Sigmoid colon (tissue), 7 donors: ENCODE measurements around the gene CLIC3. TPM values are rescaled to one million over a fixed set of nuclear protein-coding genes. Genes with fewer than 3 reads are reported as not detected.

Experiments used
- DNase-seq: peaks from one replicate; pipeline ENCODE4 v3.0.0-alpha.2; 2019
- H3K27ac ChIP-seq, 4 donors: fragments of 200-600 bp; sonication (generic); one replicate each; pipeline ENCODE4 v1.5.1; 2016 to 2019; ENCODE audit warnings: mild to moderate bottlenecking in 1 of 4
- H3K27me3 ChIP-seq, 3 donors: fragments of 200-600 bp; sonication (generic); one replicate each; pipeline ENCODE4 v1.5.1; 2019; ENCODE audit warnings: mild to moderate bottlenecking in 1 of 3
- H3K36me3 ChIP-seq, 4 donors: fragments of 200-600 bp; sonication (generic); one replicate each; pipeline ENCODE4 v1.5.1; 2016 to 2019
- H3K4me1 ChIP-seq, 4 donors: fragments of 200-600 bp; sonication (generic); one replicate each; pipeline ENCODE4 v1.5.1; 2017 to 2019
- H3K4me3 ChIP-seq, 4 donors: fragments of 200-600 bp; sonication (generic); one replicate each; pipeline ENCODE4 v1.5.1; 2017 to 2019; ENCODE audit warnings: mild to moderate bottlenecking in 2 of 4, moderate library complexity in 1 of 4
- H3K9me3 ChIP-seq, 4 donors: fragments of 200-600 bp in 3 of 4; sonication (generic) in 3 of 4; one replicate each; pipeline versions ENCODE4 v1.5.1 to v1.6.1; 2013 to 2019
- EP300 ChIP-seq, 4 donors: sonication (generic); formaldehyde crosslinking; IDR thresholded peaks; one replicate each; pipeline ENCODE4 v1.6.1; 2017; ENCODE audit warnings: antibody characterized with exemption in 4 of 4
- POLR2A ChIP-seq, 2 donors: fragments of 450-650 bp; IDR thresholded peaks; one replicate each; pipeline ENCODE4 v1.6.1; 2016; ENCODE audit warnings: antibody characterized with exemption in 2 of 2, mild to moderate bottlenecking in 2 of 2, moderate library complexity in 2 of 2
- POLR2AphosphoS5 ChIP-seq, 4 donors: sonication (generic); formaldehyde crosslinking; IDR thresholded peaks; one replicate each; pipeline ENCODE4 v1.6.1; 2017; ENCODE audit warnings: antibody characterized with exemption in 4 of 4
- WGBS, 2 donors: extraction: QIAGEN DNeasy Blood & Tissue Kit; methylation state at CpG; one replicate each; pipeline ENCODE4 v1.1.7; 2013; 5-methylcytosine and 5-hydroxymethylcytosine counted together
- intact Hi-C: fragments of 100-400 bp; cut with DNase I; formaldehyde crosslinking; loops from one replicate; pipeline ENCODE4 v1.15.1; 2023
- polyA plus RNA-seq, 3 donors: library from polyadenylated mRNA; stranded (reverse); fragments of 200-250 nt; gene quantifications; one replicate each; pipeline ENCODE4 v1.2.3, GENCODE V29; 2013
- total RNA-seq, 4 donors: library from RNA; depleted of rRNA; stranded (reverse); fragments of >200 nt; gene quantifications; one replicate each; pipeline ENCODE4 v1.1.0, GENCODE V29; 2016
- TF ChIP-seq, protein P1 (sequence below), 4 experiments: fragments of 450-650 bp in 3 of 4; fragments of 200-600 bp in 1 of 4; IDR thresholded peaks; one replicate each; pipeline ENCODE4 v1.5.1; 2016 to 2019; ENCODE audit warnings: antibody characterized with exemption in 4 of 4, mild to moderate bottlenecking in 3 of 4, moderate library complexity in 2 of 4
- donor health status: healthy with polysubstance abuse.
- donor health status: Bipolar disorder and iron deficiency.
- donor health status: healthy.

Gene CLIC3
- total and polyA plus RNA-seq, 7 donors = 1.4 to 4.7 TPM; not detected in 5

- intact Hi-C loops = no loop called here
- no peak overlapping the region for H3K27ac ChIP-seq
- no peak for DNase-seq
- H3K4me1 ChIP-seq = peaks cover 0 to 5% (median 2%) of the 10 kb centered on the region in 4 donors
- no peaks in the 10 kb centered on the region for H3K9me3 ChIP-seq
- peaks cover 0 to 7% (median 0%) of the 10 kb centered on the region in 3 donors for H3K27me3 ChIP-seq
- 80 to 81% methylated on average over 23 of the region's 23 CpGs for WGBS, 2 donors
- TF ChIP-seq, protein P1, sequence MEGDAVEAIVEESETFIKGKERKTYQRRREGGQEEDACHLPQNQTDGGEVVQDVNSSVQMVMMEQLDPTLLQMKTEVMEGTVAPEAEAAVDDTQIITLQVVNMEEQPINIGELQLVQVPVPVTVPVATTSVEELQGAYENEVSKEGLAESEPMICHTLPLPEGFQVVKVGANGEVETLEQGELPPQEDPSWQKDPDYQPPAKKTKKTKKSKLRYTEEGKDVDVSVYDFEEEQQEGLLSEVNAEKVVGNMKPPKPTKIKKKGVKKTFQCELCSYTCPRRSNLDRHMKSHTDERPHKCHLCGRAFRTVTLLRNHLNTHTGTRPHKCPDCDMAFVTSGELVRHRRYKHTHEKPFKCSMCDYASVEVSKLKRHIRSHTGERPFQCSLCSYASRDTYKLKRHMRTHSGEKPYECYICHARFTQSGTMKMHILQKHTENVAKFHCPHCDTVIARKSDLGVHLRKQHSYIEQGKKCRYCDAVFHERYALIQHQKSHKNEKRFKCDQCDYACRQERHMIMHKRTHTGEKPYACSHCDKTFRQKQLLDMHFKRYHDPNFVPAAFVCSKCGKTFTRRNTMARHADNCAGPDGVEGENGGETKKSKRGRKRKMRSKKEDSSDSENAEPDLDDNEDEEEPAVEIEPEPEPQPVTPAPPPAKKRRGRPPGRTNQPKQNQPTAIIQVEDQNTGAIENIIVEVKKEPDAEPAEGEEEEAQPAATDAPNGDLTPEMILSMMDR (IDR thresholded peaks at IDR 0.05) = no peak
- TF ChIP-seq EP300 (IDR thresholded peaks at IDR 0.05) (no peak), POLR2AphosphoS5 (IDR thresholded peaks at IDR 0.05) (no peak), POLR2A (IDR thresholded peaks at IDR 0.05) (no peak)
- H3K4me3 ChIP-seq = no peak overlapping the region
- H3K36me3 ChIP-seq = no peaks in the 10 kb centered on the region
Measured at GRCh38 chr9:136961279-136962065, 34.9 kb downstream of the CLIC3 start.

GRCh38 chr9:136960938-136961275 is 35.5 kb downstream of the CLIC3 start:
- H3K4me1 ChIP-seq = peaks cover 0 to under 1% (median 0%) of the 10 kb centered on the region in 4 donors

DNA sequence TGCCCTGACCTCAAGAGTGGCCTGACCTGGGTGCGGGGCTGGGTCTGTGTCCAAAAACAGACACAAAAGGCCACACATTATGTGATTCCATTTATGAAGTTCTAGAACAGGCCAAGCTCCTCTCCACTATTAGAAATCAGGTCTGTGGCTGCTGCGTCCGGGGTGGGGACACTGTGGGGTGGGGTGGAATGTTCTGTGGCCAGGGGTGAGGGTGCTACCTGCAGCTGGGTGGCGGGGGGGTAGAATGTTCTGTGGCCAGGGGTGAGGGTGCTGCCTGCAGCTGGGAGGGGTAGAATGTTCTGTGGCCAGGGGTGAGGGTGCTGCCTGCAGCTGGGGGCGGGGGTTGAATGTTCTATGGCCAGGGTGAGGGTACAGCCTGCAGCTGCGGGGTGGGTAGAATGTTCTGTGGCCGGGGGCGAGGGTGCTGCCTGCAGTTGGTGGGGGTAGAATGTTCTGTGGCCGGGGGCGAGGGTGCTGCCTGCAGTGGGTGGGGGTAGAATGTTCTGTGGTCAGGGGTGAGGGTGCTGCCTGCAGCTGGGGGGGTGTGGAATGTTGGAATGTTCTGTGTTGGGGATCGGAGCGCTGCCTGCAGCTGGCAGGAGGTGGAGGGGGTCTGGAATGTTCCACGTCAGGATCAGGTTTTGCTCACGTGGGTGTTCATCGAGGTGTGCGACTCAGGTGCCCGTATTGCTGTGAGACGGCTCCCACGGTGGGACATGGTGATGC is 36.0 kb downstream of the CLIC3 start:
- WGBS, 2 donors = 71 to 82% methylated on average over 19 of the region's 19 CpGs
- Histone ChIP-seq H3K9me3 (no peaks in the 10 kb centered on the region), H3K4me3 (no peak overlapping the region), H3K27ac (no peak overlapping the region), H3K4me1 (no peaks in the 10 kb centered on the region), H3K36me3 (no peaks in the 10 kb centered on the region), H3K27me3 (no peaks in the 10 kb centered on the region)
- intact Hi-C loops = no loop called here
- no peak for DNase-seq
- no peak for TF ChIP-seq POLR2AphosphoS5 (IDR thresholded peaks at IDR 0.05)
- no peak for TF ChIP-seq EP300 (IDR thresholded peaks at IDR 0.05)
- TF ChIP-seq, protein P1 (IDR thresholded peaks at IDR 0.05) = no peak
- TF ChIP-seq POLR2A (IDR thresholded peaks at IDR 0.05) = no peak

More at GRCh38 chr9:136960938-136961275, 35.5 kb downstream of the CLIC3 start:
- no peak for DNase-seq
- intact Hi-C loops = no loop called here
- Histone ChIP-seq H3K27ac (no peak overlapping the region), H3K36me3 (no peaks in the 10 kb centered on the region), H3K4me3 (no peak overlapping the region), H3K27me3 (peaks cover 0 to 4% (median 0%) of the 10 kb centered on the region in 3 donors), H3K9me3 (no peaks in the 10 kb centered on the region)
- WGBS, 2 donors = 88 to 91% methylated on average over 15 of the region's 15 CpGs
- TF ChIP-seq EP300 (IDR thresholded peaks at IDR 0.05) = no peak
- TF ChIP-seq, protein P1 (IDR thresholded peaks at IDR 0.05) = no peak
- TF ChIP-seq POLR2AphosphoS5 (IDR thresholded peaks at IDR 0.05) = no peak
- no peak for TF ChIP-seq POLR2A (IDR thresholded peaks at IDR 0.05)

- no peak for DNase-seq
- no peaks in the 10 kb centered on the region for H3K36me3 ChIP-seq
- intact Hi-C loops = no loop called here
- no peaks in the 10 kb centered on the region for H3K4me1 ChIP-seq
- H3K9me3 ChIP-seq = no peaks in the 10 kb centered on the region
- 88 to 90% methylated on average over 28 of the region's 28 CpGs for WGBS, 2 donors
- TF ChIP-seq EP300 (IDR thresholded peaks at IDR 0.05) (no peak), POLR2A (IDR thresholded peaks at IDR 0.05) (no peak), POLR2AphosphoS5 (IDR thresholded peaks at IDR 0.05) (no peak)
- TF ChIP-seq, protein P1 (IDR thresholded peaks at IDR 0.05) = no peak
- H3K27me3 ChIP-seq = no peaks in the 10 kb centered on the region
- H3K27ac ChIP-seq = no peak overlapping the region
- H3K4me3 ChIP-seq = no peak overlapping the region
Measured at GRCh38 chr9:136958898-136959850, 37.2 kb downstream of the CLIC3 start.
